HG03432 (cell line): ENCODE data around the gene GOLIM4.
"Not testable (repeated sequence)": the region's sequence is repeated elsewhere in the genome, so short reads cannot be mapped to it uniquely, and the experiment has no call there.

Experiments
- ATAC-seq: cut with Tn5 transposase; IDR thresholded peaks from one replicate; pipeline ENCODE4 v1.9.1; 2021; ENCODE audit warnings: mild to moderate bottlenecking, moderate library complexity; ENCODE audit not compliant: unreplicated experiment

The GOLIM4 gene

DNA sequence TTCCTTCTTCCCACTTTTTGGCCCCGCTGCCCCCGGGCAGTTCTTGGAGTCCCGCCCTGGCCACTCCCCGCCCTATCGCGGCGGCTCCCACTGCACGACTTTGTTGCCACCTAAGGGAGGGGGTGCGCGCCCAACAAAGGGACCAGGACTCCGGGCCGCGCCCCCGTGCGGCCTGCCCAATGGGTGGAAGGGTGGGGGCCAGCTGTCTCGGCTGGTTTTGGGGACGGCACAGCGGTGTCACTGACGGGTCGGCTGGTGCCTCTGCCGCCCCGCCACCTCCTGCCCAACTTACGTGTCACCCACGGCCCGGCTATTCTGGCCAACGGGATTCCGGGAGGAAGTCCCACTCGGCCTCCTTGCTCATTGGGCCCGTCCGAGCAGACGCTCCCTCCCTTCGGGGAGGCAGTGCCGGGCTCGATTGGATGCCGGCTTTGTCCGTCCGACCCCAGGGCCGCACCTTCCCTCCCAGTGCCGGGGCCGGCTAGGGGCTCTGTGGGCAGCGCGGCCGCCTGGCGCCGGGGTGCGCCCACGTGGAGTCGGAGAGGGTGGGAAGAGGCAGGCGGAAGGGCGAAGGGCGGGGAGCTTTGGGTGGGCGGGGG, at the start of gene GOLIM4:
Gene GOLIM4 (minus strand): TSS at position 314 of the 599 bp plus-strand sequence. CDS start 639 bp downstream, outside the sequence.
- ATAC-seq = peak; percentile 86

- ATAC-seq = peak; percentile 60
Observed at GRCh38 chr3:168141405-168141998, 45.8 kb upstream of the GOLIM4 start.

DNA sequence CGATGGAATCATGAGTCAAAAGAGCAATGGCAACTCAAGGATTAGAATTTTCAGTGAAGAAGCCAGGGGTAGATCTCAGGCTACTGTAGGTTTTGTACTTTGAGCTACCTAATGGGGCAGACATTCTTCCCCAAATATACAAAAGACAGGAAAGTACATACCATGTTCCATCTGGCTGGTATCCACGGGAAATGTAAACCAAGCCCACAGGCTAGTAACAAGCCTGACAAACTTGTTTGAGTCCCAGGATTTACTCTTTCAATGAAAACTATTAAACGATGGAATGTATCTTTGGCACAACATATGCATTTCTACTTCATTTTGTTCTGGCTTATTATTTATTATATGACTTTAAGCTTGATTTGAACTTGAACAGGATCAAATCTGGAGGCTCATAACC, 44.2 kb upstream of the GOLIM4 start:
- no peak for ATAC-seq

DNA sequence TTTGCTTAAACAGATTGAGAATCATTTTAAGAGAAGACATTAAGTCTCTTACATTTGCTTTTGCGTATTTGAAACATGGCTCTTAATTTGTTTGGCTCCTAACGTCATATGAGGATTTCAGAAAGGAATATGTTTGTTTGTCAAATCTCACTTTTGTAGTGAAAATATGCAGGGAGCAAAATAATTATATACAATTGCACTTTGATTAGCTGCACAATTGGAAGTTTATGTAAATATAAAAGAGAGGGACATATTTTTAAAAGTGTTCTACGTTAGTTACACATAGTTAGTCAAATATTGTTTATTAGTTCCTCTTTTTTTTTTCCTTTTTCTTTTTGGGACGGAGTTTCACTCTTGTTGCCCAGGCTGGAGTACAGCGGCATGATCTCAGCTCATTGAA, 42.7 kb upstream of the GOLIM4 start:
- ATAC-seq = no peak

GRCh38 chr3:168134931-168135330, 39.2 kb upstream of the GOLIM4 start:
- ATAC-seq = peak; percentile 92

DNA sequence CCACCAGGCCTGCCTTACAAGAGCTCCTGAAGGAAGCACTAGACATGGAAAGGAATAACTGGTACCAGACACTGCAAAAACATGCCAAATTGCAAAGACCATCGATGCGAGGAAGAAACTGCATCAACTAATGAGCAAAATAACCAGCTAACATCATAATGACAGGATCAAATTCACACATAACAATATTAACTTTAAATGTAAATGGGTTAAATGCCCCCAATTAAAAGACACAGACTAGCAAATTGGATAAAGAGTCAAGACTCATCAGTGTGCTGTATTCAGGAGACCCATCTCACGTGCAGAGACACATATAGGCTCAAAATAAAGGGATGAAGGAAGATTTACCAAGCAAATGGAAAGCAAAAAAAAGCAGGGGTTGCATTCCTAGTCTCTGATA, 34.5 kb upstream of the GOLIM4 start:
- not testable (repeated sequence) for ATAC-seq

DNA sequence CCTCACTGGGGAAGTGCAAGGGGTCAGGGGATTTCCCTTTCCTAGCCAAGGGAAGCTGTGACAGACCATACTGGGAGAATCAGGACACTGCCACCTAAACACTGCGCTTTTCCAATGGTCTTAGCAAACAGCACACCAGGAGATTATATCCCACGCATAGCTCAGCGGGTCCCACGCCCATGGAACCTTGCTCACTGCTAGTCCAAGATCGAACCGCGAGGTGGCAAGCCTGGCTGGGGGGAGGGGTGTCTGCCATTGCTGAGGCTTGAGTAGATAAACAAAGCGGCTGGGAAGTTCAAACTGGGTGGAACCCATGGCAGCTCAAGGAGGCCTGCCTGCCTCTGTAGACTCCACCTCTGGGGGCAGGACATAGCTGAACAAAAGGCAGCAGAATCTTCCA, 32.7 kb upstream of the GOLIM4 start:
- not testable (repeated sequence) for ATAC-seq

GRCh38 chr3:168127466-168127865, 31.7 kb upstream of the GOLIM4 start:
- ATAC-seq = no peak

- ATAC-seq = no peak
Observed at GRCh38 chr3:168124791-168125190, 29.1 kb upstream of the GOLIM4 start.

GRCh38 chr3:168124291-168124690, 28.6 kb upstream of the GOLIM4 start:
- ATAC-seq = no peak

GRCh38 chr3:168123201-168124176, 27.8 kb upstream of the GOLIM4 start:
- no peak for ATAC-seq

- ATAC-seq = no peak
Observed at GRCh38 chr3:168121184-168122017, 25.7 kb upstream of the GOLIM4 start.

- ATAC-seq = peak; percentile 44
Observed at GRCh38 chr3:168117853-168118313, 22.2 kb upstream of the GOLIM4 start.

- no peak for ATAC-seq
Observed at GRCh38 chr3:168117059-168117458, 21.3 kb upstream of the GOLIM4 start.

DNA sequence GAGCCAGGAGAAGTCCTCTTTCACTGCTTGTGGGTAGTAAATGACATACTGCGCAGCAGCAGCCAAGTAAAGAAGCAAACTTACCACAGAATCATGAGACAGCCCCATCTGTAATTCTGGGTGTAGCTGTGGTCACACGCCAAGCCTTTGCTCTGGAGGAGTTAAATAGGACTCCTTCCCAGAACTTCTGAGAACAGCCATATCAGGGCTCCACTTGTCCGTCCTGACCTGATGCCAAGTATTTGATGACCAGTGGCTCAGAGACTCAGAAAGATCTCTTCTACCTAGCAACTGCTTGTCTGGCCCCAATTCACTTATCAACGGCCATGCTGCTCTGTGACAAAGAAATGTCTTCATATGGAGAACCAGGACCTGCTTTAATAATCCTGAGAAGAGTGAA, 20.6 kb upstream of the GOLIM4 start:
- ATAC-seq = no peak

DNA sequence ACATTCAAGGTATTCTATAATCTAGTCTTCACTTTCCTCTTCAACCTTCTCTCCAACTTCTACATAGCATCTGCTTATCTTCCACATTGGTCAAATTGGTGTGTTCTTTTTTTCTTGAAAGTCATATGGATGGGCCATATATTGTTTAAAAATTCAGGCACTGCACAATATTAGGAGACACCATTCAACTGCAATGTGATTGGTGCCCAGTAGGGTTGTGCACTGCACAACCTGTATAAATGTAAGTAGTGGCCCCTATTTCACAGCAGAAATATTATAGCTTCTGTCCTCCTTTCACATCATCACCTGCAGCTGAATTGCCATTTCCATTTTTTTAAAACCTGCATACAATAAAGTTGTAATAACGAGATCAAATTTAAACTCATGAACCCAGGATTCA, 18.1 kb upstream of the GOLIM4 start:
- ATAC-seq = no peak

DNA sequence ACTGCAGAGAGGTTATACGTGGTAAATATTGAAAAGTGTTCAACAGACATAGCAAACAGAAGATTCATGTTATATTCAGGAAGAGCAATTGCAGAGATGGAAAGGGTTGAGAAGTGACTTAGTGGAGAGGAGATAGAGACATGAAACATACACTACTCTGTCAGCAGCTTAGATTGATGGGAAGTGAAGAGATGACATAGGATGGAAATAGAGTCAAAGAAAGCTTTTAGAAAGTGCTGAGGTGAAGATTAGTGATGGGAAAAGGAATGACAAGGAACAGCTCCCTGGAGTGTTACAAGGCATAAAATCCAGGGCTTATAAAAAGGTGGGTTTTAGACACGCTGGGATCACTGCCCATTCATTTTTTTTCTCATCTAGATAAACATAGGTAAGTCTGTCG, 17.2 kb upstream of the GOLIM4 start:
- ATAC-seq = no peak

DNA sequence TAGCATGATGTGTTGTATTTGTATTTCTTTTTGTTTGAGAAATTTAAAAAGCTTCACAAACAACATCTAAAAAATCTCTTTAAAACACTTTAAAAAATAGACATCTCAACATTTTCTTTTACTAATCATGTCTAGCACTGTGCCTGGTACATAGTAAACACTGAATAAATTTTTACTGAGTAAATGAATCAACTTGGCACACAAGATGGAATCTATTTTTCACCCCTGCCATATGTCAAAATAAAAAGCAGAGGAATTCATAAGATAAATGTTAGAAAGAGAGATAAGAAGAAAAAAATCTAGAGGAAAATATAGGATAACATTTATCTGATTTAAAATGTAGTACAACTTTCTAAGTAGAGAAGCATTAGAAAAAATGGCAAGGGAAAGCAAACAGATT, 8.6 kb upstream of the GOLIM4 start:
- ATAC-seq = no peak

DNA sequence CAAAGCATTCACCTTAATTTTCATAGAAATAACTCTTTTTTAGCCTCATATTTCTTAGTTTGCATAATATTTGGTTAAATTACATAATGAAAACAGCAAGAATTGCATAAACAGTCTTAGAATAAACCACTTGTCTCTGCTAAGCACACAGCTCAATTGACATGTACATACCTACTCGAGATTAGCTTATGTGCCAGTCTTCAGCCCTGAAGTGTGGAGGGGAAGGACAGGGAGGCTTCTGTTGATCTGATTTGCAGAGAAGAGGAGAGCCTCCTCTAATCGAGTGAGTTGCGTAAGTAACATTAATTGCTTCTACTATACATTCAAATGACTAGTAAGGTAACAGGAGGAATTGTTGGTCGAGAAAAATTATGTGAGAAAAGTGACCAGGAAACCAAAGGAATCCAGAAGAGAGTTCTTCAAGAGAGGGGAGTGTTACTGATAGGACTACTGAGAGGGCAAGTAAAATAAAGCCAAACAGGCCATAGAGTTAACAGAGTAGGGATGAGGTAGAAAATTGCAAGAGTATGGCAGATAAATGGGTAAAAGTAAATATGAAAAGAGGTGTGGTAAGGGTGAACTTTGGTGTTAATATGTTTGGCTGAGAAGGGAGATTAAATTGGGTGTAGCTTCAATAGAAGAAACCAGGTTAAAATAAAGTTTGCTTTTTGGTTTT, 7.1 kb upstream of the GOLIM4 start:
- ATAC-seq = no peak

- ATAC-seq = no peak
Observed at GRCh38 chr3:168100777-168101492, 5.2 kb upstream of the GOLIM4 start.
